ENCODE results near the gene ACAD11.

- TF ChIP-seq GATA2 (IDR thresholded peaks at IDR 0.05; ENCODE audit: low read depth, low read length): no peak
- TF ChIP-seq GATA3 (IDR thresholded peaks at IDR 0.05; ENCODE audit: low read depth, low read length): no peak
Observed at GRCh38 chr3:132694991-132695390, 35.4 kb upstream of the ACAD11 start.

Data from SH-SY5Y (cell line).